Measurements from ENCODE around the gene GJB2.

GJB2 gene

DNA sequence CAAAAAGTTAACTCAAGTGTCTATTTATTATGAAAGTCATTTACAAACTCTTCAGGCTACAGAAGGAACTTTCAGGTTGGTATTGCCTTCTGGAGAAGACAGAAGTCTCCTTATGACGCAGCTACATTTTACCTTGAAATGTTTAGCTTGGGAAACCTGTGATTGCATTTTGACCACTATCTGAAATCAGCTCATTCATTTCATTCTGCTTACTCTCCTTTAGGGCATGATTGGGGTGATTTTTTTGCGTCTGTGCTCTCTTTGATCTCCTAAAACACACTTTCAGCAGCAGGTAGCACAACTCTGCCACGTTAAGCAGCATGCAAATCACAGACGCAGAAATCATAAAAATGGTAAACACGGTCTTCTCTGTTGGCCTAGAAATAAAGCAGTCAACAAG, 29.8 kb upstream of the GJB2 start:
- Histone ChIP-seq H3K4ac (ENCODE audit: low read length) (no peak overlapping the region), H2BK5ac (ENCODE audit: low read length) (no peak overlapping the region), H3K4me1 (ENCODE audit: control insufficient read depth in 2 of 2, insufficient read depth in 1 of 2, low read depth in 1 of 2, low read length in 2 of 2) (no peaks in the 10 kb centered on the region), H3K9ac (ENCODE audit: low read depth, low read length, poor library complexity) (no peak overlapping the region), H4K91ac (ENCODE audit: low read depth, low read length, poor library complexity) (no peak overlapping the region), H2BK120ac (ENCODE audit: low read depth, low read length) (no peak overlapping the region), H3K79me1 (ENCODE audit: low read depth, low read length) (no peaks in the 10 kb centered on the region), H3K4me3 (ENCODE audit: low read length in 2 of 2) (no peak overlapping the region), H3K4me2 (ENCODE audit: insufficient read depth, low read length, poor library complexity, severe bottlenecking) (no peak overlapping the region), H3K36me3 (replicated peaks in 1 of 2; ENCODE audit: control insufficient read depth in 2 of 2, insufficient read depth in 2 of 2, low read length in 2 of 2) (no peaks in the 10 kb centered on the region), H3K27ac (replicated peaks; ENCODE audit: low read length) (no peak overlapping the region), H2BK12ac (ENCODE audit: low read length) (no peak overlapping the region), H2AFZ (ENCODE audit: low read length) (no peak overlapping the region), H3K18ac (ENCODE audit: low read length) (no peak overlapping the region), H3K14ac (ENCODE audit: low read length) (no peak overlapping the region), H3K27me3 (ENCODE audit: control insufficient read depth in 3 of 3, insufficient read depth in 3 of 3, low read depth in 1 of 3, low read length in 3 of 3) (peaks cover 0 to 27% (median 0%) of the 10 kb centered on the region in 3 experiments), H2BK15ac (ENCODE audit: low read length) (no peak overlapping the region), H4K8ac (ENCODE audit: low read depth, low read length) (no peak overlapping the region), H3K9me3 (replicated peaks in 1 of 2; ENCODE audit: control insufficient read depth in 2 of 2, insufficient read depth in 1 of 2, low read depth in 1 of 2, low read length in 2 of 2) (no peaks in the 10 kb centered on the region), H2AK5ac (ENCODE audit: low read depth, low read length) (no peak overlapping the region), H3K23ac (ENCODE audit: low read depth, low read length, poor library complexity) (no peak overlapping the region)
- WGBS, 2 donors (ENCODE audit: extremely low coverage in 2 of 2, insufficient read length in 2 of 2, insufficient replicate concordance in 1 of 2), result no CpG with 5 or more reads among the region's 5 CpGs
- no peak for DNase-seq (ENCODE audit: low spot score)

DNA sequence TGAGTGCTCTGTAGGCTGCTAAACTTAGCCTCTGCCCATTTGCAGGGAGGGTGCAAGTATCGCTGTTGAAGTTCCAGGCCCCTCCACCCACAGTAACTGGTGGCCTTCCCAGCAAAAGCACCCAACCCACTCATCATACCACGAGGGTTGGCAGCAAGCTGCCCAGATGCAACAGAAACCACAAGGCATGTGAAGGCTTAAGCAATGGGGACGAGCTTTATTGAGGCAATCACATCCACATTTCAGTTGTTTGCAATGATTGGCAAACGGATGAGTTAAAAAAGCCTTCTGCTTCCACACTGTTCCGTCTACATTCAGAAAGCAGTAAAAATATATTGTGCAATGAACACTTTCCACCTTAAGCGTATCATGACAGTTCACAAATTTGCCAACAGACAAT, 29.0 kb upstream of the GJB2 start:
- Histone ChIP-seq H3K4me2 (ENCODE audit: insufficient read depth, low read length, poor library complexity, severe bottlenecking) (no peak overlapping the region), H2BK12ac (ENCODE audit: low read length) (no peak overlapping the region), H3K4ac (ENCODE audit: low read length) (no peak overlapping the region), H3K27ac (replicated peaks; ENCODE audit: low read length) (no peak overlapping the region), H3K4me3 (ENCODE audit: low read length in 2 of 2) (no peak overlapping the region), H2BK15ac (ENCODE audit: low read length) (no peak overlapping the region), H3K4me1 (ENCODE audit: control insufficient read depth in 2 of 2, insufficient read depth in 1 of 2, low read depth in 1 of 2, low read length in 2 of 2) (no peaks in the 10 kb centered on the region), H4K8ac (ENCODE audit: low read depth, low read length) (no peak overlapping the region), H3K23ac (ENCODE audit: low read depth, low read length, poor library complexity) (no peak overlapping the region), H3K9ac (ENCODE audit: low read depth, low read length, poor library complexity) (no peak overlapping the region), H2AK5ac (ENCODE audit: low read depth, low read length) (no peak overlapping the region), H2AFZ (ENCODE audit: low read length) (no peak overlapping the region), H3K9me3 (replicated peaks in 1 of 2; ENCODE audit: control insufficient read depth in 2 of 2, insufficient read depth in 1 of 2, low read depth in 1 of 2, low read length in 2 of 2) (no peaks in the 10 kb centered on the region), H2BK5ac (ENCODE audit: low read length) (no peak overlapping the region), H3K14ac (ENCODE audit: low read length) (no peak overlapping the region), H3K27me3 (ENCODE audit: control insufficient read depth in 3 of 3, insufficient read depth in 3 of 3, low read depth in 1 of 3, low read length in 3 of 3) (peaks cover 0 to 23% (median 0%) of the 10 kb centered on the region in 3 experiments), H4K91ac (ENCODE audit: low read depth, low read length, poor library complexity) (no peak overlapping the region), H3K79me1 (ENCODE audit: low read depth, low read length) (no peaks in the 10 kb centered on the region), H2BK120ac (ENCODE audit: low read depth, low read length) (no peak overlapping the region), H3K36me3 (replicated peaks in 1 of 2; ENCODE audit: control insufficient read depth in 2 of 2, insufficient read depth in 2 of 2, low read length in 2 of 2) (no peaks in the 10 kb centered on the region), H3K18ac (ENCODE audit: low read length) (no peak overlapping the region)
- DNase-seq (ENCODE audit: low spot score), result no peak
- no CpG with 5 or more reads among the region's 6 CpGs for WGBS, 2 donors (ENCODE audit: extremely low coverage in 2 of 2, insufficient read length in 2 of 2, insufficient replicate concordance in 1 of 2)

GRCh38 chr13:20219577-20219976, 26.8 kb upstream of the GJB2 start:
- Histone ChIP-seq H3K23ac (ENCODE audit: low read depth, low read length, poor library complexity) (no peak overlapping the region), H3K4me2 (ENCODE audit: insufficient read depth, low read length, poor library complexity, severe bottlenecking) (no peak overlapping the region), H3K27ac (replicated peaks; ENCODE audit: low read length) (no peak overlapping the region), H3K36me3 (replicated peaks in 1 of 2; ENCODE audit: control insufficient read depth in 2 of 2, insufficient read depth in 2 of 2, low read length in 2 of 2) (no peaks in the 10 kb centered on the region), H3K27me3 (ENCODE audit: control insufficient read depth in 3 of 3, insufficient read depth in 3 of 3, low read depth in 1 of 3, low read length in 3 of 3) (peaks cover 0 to 5% (median 0%) of the 10 kb centered on the region in 3 experiments), H3K4me3 (ENCODE audit: low read length in 2 of 2) (no peak overlapping the region), H3K9ac (ENCODE audit: low read depth, low read length, poor library complexity) (no peak overlapping the region), H3K79me1 (ENCODE audit: low read depth, low read length) (no peaks in the 10 kb centered on the region), H2BK12ac (ENCODE audit: low read length) (no peak overlapping the region), H2AFZ (ENCODE audit: low read length) (no peak overlapping the region), H3K9me3 (replicated peaks in 1 of 2; ENCODE audit: control insufficient read depth in 2 of 2, insufficient read depth in 1 of 2, low read depth in 1 of 2, low read length in 2 of 2) (no peaks in the 10 kb centered on the region), H2BK15ac (ENCODE audit: low read length) (no peak overlapping the region), H2BK5ac (ENCODE audit: low read length) (no peak overlapping the region), H4K8ac (ENCODE audit: low read depth, low read length) (no peak overlapping the region), H3K4ac (ENCODE audit: low read length) (no peak overlapping the region), H4K91ac (ENCODE audit: low read depth, low read length, poor library complexity) (no peak overlapping the region), H2BK120ac (ENCODE audit: low read depth, low read length) (no peak overlapping the region), H3K4me1 (ENCODE audit: control insufficient read depth in 2 of 2, insufficient read depth in 1 of 2, low read depth in 1 of 2, low read length in 2 of 2) (no peaks in the 10 kb centered on the region), H3K18ac (ENCODE audit: low read length) (no peak overlapping the region), H2AK5ac (ENCODE audit: low read depth, low read length) (no peak overlapping the region), H3K14ac (ENCODE audit: low read length) (no peak overlapping the region)
- DNase-seq (ENCODE audit: low spot score), result no peak

DNA sequence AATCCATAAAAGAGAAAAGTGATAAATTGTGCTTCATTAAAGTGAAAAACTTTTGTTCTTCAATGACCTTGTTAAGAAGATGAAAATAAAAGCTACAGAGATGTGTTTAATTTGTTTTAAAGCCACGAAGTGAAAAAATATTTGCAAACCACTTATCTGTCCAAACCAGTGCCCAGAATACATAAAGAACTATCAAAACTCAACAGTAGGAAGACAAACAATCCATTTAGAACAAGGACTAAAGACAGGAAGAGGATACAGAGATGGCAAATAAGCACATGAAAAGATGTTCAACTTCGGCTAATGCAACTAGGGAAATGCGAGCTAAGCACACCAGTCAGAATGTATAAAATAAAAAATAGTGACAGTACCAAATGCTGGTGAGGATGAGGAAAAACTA, 24.4 kb upstream of the GJB2 start:
- Histone ChIP-seq H2AK5ac (ENCODE audit: low read depth, low read length) (no peak overlapping the region), H4K91ac (ENCODE audit: low read depth, low read length, poor library complexity) (no peak overlapping the region), H2BK5ac (ENCODE audit: low read length) (no peak overlapping the region), H3K9me3 (replicated peaks in 1 of 2; ENCODE audit: control insufficient read depth in 2 of 2, insufficient read depth in 1 of 2, low read depth in 1 of 2, low read length in 2 of 2) (no peaks in the 10 kb centered on the region), H3K4me1 (ENCODE audit: control insufficient read depth in 2 of 2, insufficient read depth in 1 of 2, low read depth in 1 of 2, low read length in 2 of 2) (no peaks in the 10 kb centered on the region), H3K4me3 (ENCODE audit: low read length in 2 of 2) (no peak overlapping the region), H2BK12ac (ENCODE audit: low read length) (no peak overlapping the region), H4K8ac (ENCODE audit: low read depth, low read length) (no peak overlapping the region), H3K9ac (ENCODE audit: low read depth, low read length, poor library complexity) (no peak overlapping the region), H2BK120ac (ENCODE audit: low read depth, low read length) (no peak overlapping the region), H3K36me3 (replicated peaks in 1 of 2; ENCODE audit: control insufficient read depth in 2 of 2, insufficient read depth in 2 of 2, low read length in 2 of 2) (no peaks in the 10 kb centered on the region), H3K4me2 (ENCODE audit: insufficient read depth, low read length, poor library complexity, severe bottlenecking) (no peak overlapping the region), H2BK15ac (ENCODE audit: low read length) (no peak overlapping the region), H3K4ac (ENCODE audit: low read length) (no peak overlapping the region), H3K14ac (ENCODE audit: low read length) (no peak overlapping the region), H2AFZ (ENCODE audit: low read length) (no peak overlapping the region), H3K79me1 (ENCODE audit: low read depth, low read length) (no peaks in the 10 kb centered on the region), H3K18ac (ENCODE audit: low read length) (no peak overlapping the region), H3K23ac (ENCODE audit: low read depth, low read length, poor library complexity) (no peak overlapping the region), H3K27me3 (ENCODE audit: control insufficient read depth in 3 of 3, insufficient read depth in 3 of 3, low read depth in 1 of 3, low read length in 3 of 3) (no peaks in the 10 kb centered on the region), H3K27ac (replicated peaks; ENCODE audit: low read length) (no peak overlapping the region)
- DNase-seq (ENCODE audit: low spot score), result no peak
- WGBS, 2 donors (ENCODE audit: extremely low coverage in 2 of 2, insufficient read length in 2 of 2, insufficient replicate concordance in 1 of 2), result no CpG with 5 or more reads among the region's 3 CpGs
